Neural cell (in vitro differentiated cells): ENCODE measurements around the gene RNF213.

Experiments
- CTCF ChIP-seq: fragments of 450-650 bp; IDR thresholded peaks from 2 replicates; pipeline ENCODE4 v1.5.1; 2014; ENCODE audit warnings: antibody characterized with exemption, mild to moderate bottlenecking, moderate library complexity; ENCODE audit not compliant: poor library complexity, severe bottlenecking
- EP300 ChIP-seq: fragments of 450-650 bp; conservative IDR thresholded peaks from 2 replicates; pipeline ENCODE4 v1.6.1; 2014; ENCODE audit warnings: antibody characterized with exemption, mild to moderate bottlenecking, moderate library complexity; ENCODE audit not compliant: poor library complexity, severe bottlenecking
- EZH2 ChIP-seq: fragments of 200-600, 300-800 bp; shearing (Covaris generic), sonication (generic); IDR thresholded peaks from 2 replicates; pipeline ENCODE4 v1.6.1; 2014; ENCODE audit warnings: antibody characterized with exemption, low read length, borderline replicate concordance, mild to moderate bottlenecking; ENCODE audit not compliant: insufficient read depth, poor library complexity, severe bottlenecking
- POLR2AphosphoS5 ChIP-seq: IDR thresholded peaks from 2 replicates; pipeline ENCODE4 v1.6.1; 2012
- RAD21 ChIP-seq: fragments of 450-650 bp; conservative IDR thresholded peaks from 2 replicates; pipeline ENCODE4 v1.6.1; 2014; ENCODE audit warnings: antibody characterized with exemption, mild to moderate bottlenecking, moderate library complexity
- REST ChIP-seq: IDR thresholded peaks from 2 replicates; pipeline ENCODE4 v1.6.1; 2012; ENCODE audit warnings: borderline replicate concordance
- SMC3 ChIP-seq: fragments of 450-650 bp; conservative IDR thresholded peaks from 2 replicates; pipeline ENCODE4 v1.6.1; 2014; ENCODE audit warnings: antibody characterized with exemption, mild to moderate bottlenecking, moderate library complexity; ENCODE audit not compliant: poor library complexity

GRCh38 chr17:80414803-80415625 is 154.4 kb downstream of the RNF213 start, which contains the start of gene ENDOV:
- TF ChIP-seq EP300 (peak; percentile 78), CTCF (peak; percentile 12), EZH2 (no peak), SMC3 (no peak), POLR2AphosphoS5 (peak; percentile 86), REST (no peak), RAD21 (peak; percentile 20)
